Bone marrow (tissue), 2 donors: ENCODE data around the gene FILIP1L.

Experiments
- DNase-seq, 2 donors: peaks; one replicate each; lab custom pipeline; 2025; lab: John Stamatoyannopoulos, UW

Gene FILIP1L

GRCh38 chr3:99795573-99795972, 318.7 kb downstream of the FILIP1L start:
- DNase-seq = no peak

- no peak for DNase-seq
These were observed 319.8 kb downstream of the FILIP1L start for GRCh38 chr3:99794485-99794884.

- DNase-seq = peak in 1 of 2 donors; percentile 7
These were observed 325.1 kb downstream of the FILIP1L start for GRCh38 chr3:99789011-99789721.
